Trophoblast cell (in vitro differentiated cells and primary cell): ENCODE measurements around the gene PHLPP1.

ENCODE experiments used
- DNase-seq, 2 donors: peaks; one replicate each; pipeline ENCODE4 v3.0.0-alpha.2; 2016
- H2AFZ ChIP-seq: 2 replicates; pipeline ENCODE4 v1.6.1; 2013; ENCODE audit warnings: low read length, moderate library complexity, mild to moderate bottlenecking; ENCODE audit not compliant: insufficient read depth, poor library complexity
- H2AK5ac ChIP-seq: 2 replicates; pipeline ENCODE4 v1.6.1; 2013; ENCODE audit warnings: mild to moderate bottlenecking, low read length
- H2BK120ac ChIP-seq: 2 replicates; pipeline ENCODE4 v1.6.1; 2013; ENCODE audit warnings: low read length, mild to moderate bottlenecking, moderate library complexity; ENCODE audit not compliant: insufficient read depth, poor library complexity
- H2BK12ac ChIP-seq: 2 replicates; pipeline ENCODE4 v1.6.1; 2013; ENCODE audit warnings: mild to moderate bottlenecking, low read length, moderate library complexity
- H2BK5ac ChIP-seq: 2 replicates; pipeline ENCODE4 v1.6.1; 2013; ENCODE audit warnings: low read length, low read depth, moderate library complexity, mild to moderate bottlenecking; ENCODE audit not compliant: poor library complexity
- H3K14ac ChIP-seq: 2 replicates; pipeline ENCODE4 v1.6.1; 2013; ENCODE audit warnings: mild to moderate bottlenecking, low read length
- H3K18ac ChIP-seq: 2 replicates; pipeline ENCODE4 v1.6.1; 2013; ENCODE audit warnings: mild to moderate bottlenecking, low read length
- H3K23ac ChIP-seq: 2 replicates; pipeline ENCODE4 v1.6.1; 2013; ENCODE audit warnings: low read length
- H3K27ac ChIP-seq: 2 replicates; pipeline ENCODE4 v1.5.1; 2013; ENCODE audit warnings: low read depth, mild to moderate bottlenecking, inconsistent platforms, low read length, moderate library complexity
- H3K27me3 ChIP-seq: 2 replicates; pipeline ENCODE4 v1.6.1; 2013; ENCODE audit warnings: inconsistent platforms, mild to moderate bottlenecking, low read length, moderate library complexity; ENCODE audit not compliant: insufficient read depth
- H3K36me3 ChIP-seq, 2 experiments: 1 replicate in 1 of 2; 2 replicates in 1 of 2; pipeline ENCODE4 v1.6.1; 2013; ENCODE audit warnings: low read length in 2 of 2, mild to moderate bottlenecking in 2 of 2, moderate library complexity in 1 of 2; ENCODE audit not compliant: insufficient read depth in 2 of 2, control insufficient read depth in 1 of 2
- H3K4ac ChIP-seq: 2 replicates; pipeline ENCODE4 v1.6.1; 2013; ENCODE audit warnings: low read depth, mild to moderate bottlenecking, low read length, moderate library complexity
- H3K4me1 ChIP-seq, 2 experiments: 1 replicate in 1 of 2; 2 replicates in 1 of 2; pipeline ENCODE4 v1.6.1; 2013; ENCODE audit warnings: low read length in 2 of 2, mild to moderate bottlenecking in 2 of 2, moderate library complexity in 1 of 2; ENCODE audit not compliant: insufficient read depth in 2 of 2, control insufficient read depth in 1 of 2
- H3K4me2 ChIP-seq: 2 replicates; pipeline ENCODE4 v1.6.1; 2013; ENCODE audit warnings: inconsistent platforms, mild to moderate bottlenecking, low read length, moderate library complexity
- H3K4me3 ChIP-seq: 2 replicates; pipeline ENCODE4 v1.5.1; 2013; ENCODE audit warnings: mild to moderate bottlenecking, low read depth, low read length, inconsistent platforms
- H3K79me1 ChIP-seq: one replicate; pipeline ENCODE4 v1.6.1; 2013; ENCODE audit warnings: low read length
- H3K79me2 ChIP-seq: 2 replicates; pipeline ENCODE4 v1.6.1; 2013; ENCODE audit warnings: low read length, mild to moderate bottlenecking; ENCODE audit not compliant: control insufficient read depth, insufficient read depth, poor library complexity
- H3K9ac ChIP-seq: 2 replicates; pipeline ENCODE4 v1.6.1; 2013; ENCODE audit warnings: mild to moderate bottlenecking, low read length
- H3K9me3 ChIP-seq: 2 replicates; pipeline ENCODE4 v1.6.1; 2013; ENCODE audit warnings: low read depth, mild to moderate bottlenecking, control low read depth, inconsistent platforms, low read length; ENCODE audit not compliant: insufficient read depth
- H4K12ac ChIP-seq: 2 replicates; pipeline ENCODE4 v1.6.1; 2013; ENCODE audit warnings: low read depth, mild to moderate bottlenecking, low read length, moderate library complexity
- H4K8ac ChIP-seq: 2 replicates; pipeline ENCODE4 v1.6.1; 2013; ENCODE audit warnings: low read depth, mild to moderate bottlenecking, low read length, moderate library complexity
- H4K91ac ChIP-seq: one replicate; pipeline ENCODE4 v1.6.1; 2013; ENCODE audit warnings: low read depth, mild to moderate bottlenecking, low read length, moderate library complexity
- WGBS: extraction: QIAGEN DNeasy Blood & Tissue Kit; methylation state at CpG from one replicate; pipeline ENCODE4 v1.1.7; 2013; ENCODE audit warnings: missing lambda C conversion rate; ENCODE audit not compliant: insufficient read length, insufficient coverage; ENCODE audit errors: extremely low coverage; 5-methylcytosine and 5-hydroxymethylcytosine counted together

The PHLPP1 gene

DNA sequence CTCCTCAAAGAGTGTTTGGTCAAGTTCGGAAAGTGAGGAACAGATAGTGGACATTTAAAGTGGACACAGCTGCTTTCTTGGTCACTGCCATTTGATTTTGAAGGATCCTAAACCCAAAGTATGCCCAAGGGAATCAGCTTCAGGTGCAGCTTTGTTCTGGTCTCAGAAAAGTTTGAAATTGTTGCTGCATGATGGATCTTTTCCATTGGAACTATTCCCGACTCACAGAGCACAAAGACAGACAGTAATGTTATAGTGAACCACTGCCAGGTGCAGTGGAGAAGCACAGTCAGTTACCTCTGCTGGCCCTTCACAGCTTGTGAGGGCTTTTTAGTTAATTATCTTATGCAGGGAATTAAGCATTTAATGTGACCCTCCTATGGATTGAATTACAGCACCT lies 301.7 kb downstream of the PHLPP1 start:
- Histone ChIP-seq H4K12ac (no peak overlapping the region), H3K27ac (no peak overlapping the region), H2AK5ac (no peak overlapping the region), H4K8ac (no peak overlapping the region), H3K4me3 (no peak overlapping the region), H3K9me3 (no peaks in the 10 kb centered on the region), H2BK120ac (no peak overlapping the region), H3K14ac (no peak overlapping the region), H3K36me3 (no peaks in the 10 kb centered on the region), H3K79me1 (no peaks in the 10 kb centered on the region), H3K27me3 (no peaks in the 10 kb centered on the region), H3K18ac (no peak overlapping the region), H2BK5ac (no peak overlapping the region), H3K4me1 (no peaks in the 10 kb centered on the region), H2AFZ (no peak overlapping the region), H3K79me2 (no peaks in the 10 kb centered on the region), H2BK12ac (no peak overlapping the region), H3K4me2 (no peak overlapping the region), H4K91ac (no peak overlapping the region), H3K23ac (no peak overlapping the region), H3K4ac (no peak overlapping the region), H3K9ac (no peak overlapping the region)
- no peak for DNase-seq
- no CpG with 5 or more reads among the region's 2 CpGs for WGBS

DNA sequence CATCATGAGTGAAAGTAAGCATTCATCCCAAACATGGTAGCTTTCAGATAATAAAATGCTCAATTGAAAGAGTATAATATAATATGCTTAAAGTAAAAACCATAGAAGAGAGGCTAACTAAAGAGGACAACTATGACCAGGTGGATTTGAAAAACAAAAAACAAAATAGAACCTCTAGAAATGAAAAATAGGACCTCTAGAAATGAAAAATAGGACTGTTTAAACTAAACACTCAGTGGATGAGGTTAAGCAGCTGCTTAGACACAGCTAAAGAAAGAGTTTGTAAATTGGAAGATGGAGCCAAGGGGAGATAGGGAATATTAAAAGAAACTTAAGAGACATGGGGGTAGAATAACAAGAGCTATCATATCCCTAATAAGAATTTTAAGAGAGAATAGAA lies 302.6 kb downstream of the PHLPP1 start:
- Histone ChIP-seq H3K4me1 (no peaks in the 10 kb centered on the region), H2BK5ac (no peak overlapping the region), H3K23ac (no peak overlapping the region), H3K27me3 (no peaks in the 10 kb centered on the region), H2AK5ac (no peak overlapping the region), H3K9ac (no peak overlapping the region), H4K12ac (no peak overlapping the region), H4K91ac (no peak overlapping the region), H3K27ac (no peak overlapping the region), H3K9me3 (no peaks in the 10 kb centered on the region), H3K18ac (no peak overlapping the region), H3K79me2 (no peaks in the 10 kb centered on the region), H3K14ac (no peak overlapping the region), H4K8ac (no peak overlapping the region), H2BK120ac (no peak overlapping the region), H2BK12ac (no peak overlapping the region), H3K36me3 (no peaks in the 10 kb centered on the region), H3K4ac (no peak overlapping the region), H3K4me3 (no peak overlapping the region), H3K79me1 (no peaks in the 10 kb centered on the region), H3K4me2 (no peak overlapping the region), H2AFZ (no peak overlapping the region)
- no peak for DNase-seq

DNA sequence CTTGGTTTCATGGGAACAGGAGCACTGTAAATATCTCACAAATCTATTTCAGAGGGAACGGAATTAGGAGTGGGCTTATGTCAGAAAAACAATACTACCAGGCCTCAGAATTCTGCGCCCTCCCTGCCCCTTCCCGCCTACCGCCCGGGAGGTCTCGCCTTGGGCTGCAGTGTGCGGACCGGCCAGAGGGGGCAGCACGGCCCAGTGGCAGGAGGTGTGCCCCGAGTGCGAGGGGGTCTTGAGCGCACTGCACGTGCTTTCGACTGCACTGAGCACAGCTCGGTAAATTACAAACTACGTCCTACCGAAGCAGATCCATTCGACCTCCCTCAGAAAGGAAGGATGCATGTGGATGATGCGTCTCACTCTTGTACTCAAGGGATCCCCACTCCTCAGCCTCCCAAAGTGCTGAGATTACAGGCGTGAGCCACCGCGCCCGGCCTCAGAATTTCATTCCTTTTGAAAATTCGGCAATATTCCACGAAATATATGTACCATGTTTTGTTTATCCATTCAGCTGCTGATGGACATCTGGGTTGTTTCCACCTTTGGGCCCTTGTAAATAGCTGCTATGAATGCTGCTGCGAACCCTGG lies 307.2 kb downstream of the PHLPP1 start:
- Histone ChIP-seq H3K27me3 (no peaks in the 10 kb centered on the region), H3K9me3 (no peaks in the 10 kb centered on the region), H4K91ac (no peak overlapping the region), H3K14ac (no peak overlapping the region), H2AFZ (no peak overlapping the region), H2BK5ac (no peak overlapping the region), H3K79me1 (no peaks in the 10 kb centered on the region), H3K4me1 (no peaks in the 10 kb centered on the region), H2BK120ac (no peak overlapping the region), H3K9ac (no peak overlapping the region), H3K36me3 (no peaks in the 10 kb centered on the region), H4K12ac (no peak overlapping the region), H2BK12ac (no peak overlapping the region), H4K8ac (no peak overlapping the region), H3K4me2 (no peak overlapping the region), H3K18ac (no peak overlapping the region), H3K4me3 (no peak overlapping the region), H3K79me2 (no peaks in the 10 kb centered on the region), H2AK5ac (no peak overlapping the region), H3K27ac (no peak overlapping the region), H3K4ac (no peak overlapping the region), H3K23ac (no peak overlapping the region)
- no CpG with 5 or more reads among the region's 26 CpGs for WGBS
- peak in 1 of 2 donors; percentile 29 for DNase-seq

DNA sequence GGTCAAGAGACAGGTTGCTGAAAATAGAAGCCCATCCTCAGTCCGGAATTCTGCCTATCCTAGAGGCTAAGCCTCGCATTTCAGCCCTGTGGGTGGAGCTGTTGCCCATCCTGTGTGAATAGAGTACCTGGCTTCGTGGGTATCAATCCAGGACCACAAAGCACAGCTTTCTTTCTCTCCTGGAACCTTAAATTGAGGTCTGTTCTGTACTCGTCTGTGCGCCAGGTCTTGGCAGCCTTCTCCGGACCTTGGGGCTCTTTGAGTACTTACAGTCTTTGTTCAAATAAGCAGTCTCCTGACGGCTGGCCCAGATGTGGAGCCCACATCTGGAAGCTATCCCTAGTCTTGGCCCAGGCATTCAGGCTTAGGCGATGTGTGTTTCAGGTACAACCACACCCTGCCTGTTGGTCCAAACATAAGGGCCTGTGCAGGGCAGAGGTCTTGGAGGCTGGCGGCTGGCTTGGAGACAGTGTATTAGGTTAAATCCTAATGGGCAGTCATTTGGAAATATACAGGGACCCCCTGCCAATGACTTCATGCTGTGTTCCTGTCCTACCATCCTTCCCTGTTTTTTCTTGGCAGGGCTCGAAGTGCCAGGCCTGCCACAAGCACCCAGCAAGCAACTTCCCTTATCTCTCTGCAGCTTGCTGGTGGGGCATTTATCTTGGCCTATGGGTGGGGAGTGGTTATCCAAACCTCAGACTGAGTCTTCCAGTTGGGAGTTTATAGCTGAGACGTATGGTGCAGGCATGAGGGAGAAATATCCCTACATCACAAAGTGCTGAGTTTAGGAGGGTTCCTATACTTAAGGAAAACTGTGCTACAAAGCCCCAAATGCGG lies 310.1 kb downstream of the PHLPP1 start:
- no CpG with 5 or more reads among the region's 12 CpGs for WGBS
- no peaks in the 10 kb centered on the region for H3K79me2 ChIP-seq
- no peak overlapping the region for H4K91ac ChIP-seq
- no peak overlapping the region for H3K18ac ChIP-seq
- H3K9ac ChIP-seq, result no peak overlapping the region
- H2AK5ac ChIP-seq, result no peak overlapping the region
- no peaks in the 10 kb centered on the region for H3K4me1 ChIP-seq
- no peak overlapping the region for H3K23ac ChIP-seq
- H3K4ac ChIP-seq, result no peak overlapping the region
- no peaks in the 10 kb centered on the region for H3K9me3 ChIP-seq
- H3K79me1 ChIP-seq, result no peaks in the 10 kb centered on the region
- DNase-seq, result peak in 1 of 2 donors; percentile 19
- H2BK120ac ChIP-seq, result no peak overlapping the region
- no peak overlapping the region for H3K27ac ChIP-seq
- H2AFZ ChIP-seq, result no peak overlapping the region
- H4K12ac ChIP-seq, result no peak overlapping the region
- H3K4me3 ChIP-seq, result no peak overlapping the region
- no peaks in the 10 kb centered on the region for H3K36me3 ChIP-seq
- H3K27me3 ChIP-seq, result no peaks in the 10 kb centered on the region
- H2BK12ac ChIP-seq, result no peak overlapping the region
- no peak overlapping the region for H3K4me2 ChIP-seq
- no peak overlapping the region for H4K8ac ChIP-seq
- no peak overlapping the region for H2BK5ac ChIP-seq
- no peak overlapping the region for H3K14ac ChIP-seq
